ENCODE data around the gene HIF1AN. TPM values are rescaled to one million over a fixed set of nuclear protein-coding genes. Genes with fewer than 3 reads are reported as not detected.
A peak's percentile ranks its signal among the peaks of the same experiment; 100 is the strongest.

The HIF1AN gene
- total RNA-seq, 2 donors from 2014 or later, result 51.8 to 58.8 TPM

DNA sequence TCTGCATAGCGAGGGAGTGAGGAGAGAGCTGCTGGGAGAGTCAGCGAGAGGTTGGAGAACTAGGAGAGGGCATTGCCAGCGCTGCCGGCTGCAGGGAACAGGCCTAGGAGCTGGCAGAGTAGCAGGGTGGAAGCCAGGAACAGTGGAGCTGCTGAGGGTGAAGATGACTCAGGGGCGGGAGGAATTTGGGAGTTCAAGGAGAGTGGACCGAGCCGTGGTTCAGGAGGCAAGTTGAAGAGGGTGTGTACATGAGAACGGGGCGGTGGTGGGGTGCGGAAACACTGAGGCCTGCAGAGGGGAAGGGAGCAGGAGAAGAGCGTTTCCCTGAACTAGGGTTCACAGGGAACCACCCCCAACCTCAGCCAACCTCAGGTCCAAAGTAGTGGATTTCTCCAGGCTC lies 31.5 kb downstream of the HIF1AN start:
- H3K4me3 ChIP-seq (ENCODE audit: low read length), result no peak overlapping the region
- H3K4me1 ChIP-seq (ENCODE audit: control insufficient read depth, insufficient read depth, low read length), result no peaks in the 10 kb centered on the region
- no peak overlapping the region for H3K27ac ChIP-seq (ENCODE audit: low read depth, low read length)
- H3K36me3 ChIP-seq (ENCODE audit: control insufficient read depth, insufficient read depth, low read length), result no peaks in the 10 kb centered on the region
- Mint-ChIP-seq H3K4me1 (peaks cover 14% of the 10 kb centered on the region), H3K9me3 (no peaks in the 10 kb centered on the region), H3K36me3 (ENCODE audit: low read depth) (no peaks in the 10 kb centered on the region), H3K27me3 (ENCODE audit: insufficient read depth) (no peaks in the 10 kb centered on the region), H3K27ac (no peak overlapping the region), H3K4me3 (no peak overlapping the region)
- no peak overlapping the region for H3K9ac ChIP-seq (ENCODE audit: extremely low read depth, low read length, poor library complexity, severe bottlenecking)
- WGBS, 2 experiments (ENCODE audit: insufficient coverage in 1 of 2, insufficient read length in 1 of 2), result 70 to 90% methylated on average over 3 to 7 of the region's 11 CpGs
- peak; percentile 41 for DNase-seq
- H3K27me3 ChIP-seq (ENCODE audit: control insufficient read depth, insufficient read depth, low read length, poor library complexity, severe bottlenecking), result peaks cover 50% of the 10 kb centered on the region
- no peaks in the 10 kb centered on the region for H3K9me3 ChIP-seq (ENCODE audit: control insufficient read depth, low read length)
- TF ChIP-seq, protein P1, sequence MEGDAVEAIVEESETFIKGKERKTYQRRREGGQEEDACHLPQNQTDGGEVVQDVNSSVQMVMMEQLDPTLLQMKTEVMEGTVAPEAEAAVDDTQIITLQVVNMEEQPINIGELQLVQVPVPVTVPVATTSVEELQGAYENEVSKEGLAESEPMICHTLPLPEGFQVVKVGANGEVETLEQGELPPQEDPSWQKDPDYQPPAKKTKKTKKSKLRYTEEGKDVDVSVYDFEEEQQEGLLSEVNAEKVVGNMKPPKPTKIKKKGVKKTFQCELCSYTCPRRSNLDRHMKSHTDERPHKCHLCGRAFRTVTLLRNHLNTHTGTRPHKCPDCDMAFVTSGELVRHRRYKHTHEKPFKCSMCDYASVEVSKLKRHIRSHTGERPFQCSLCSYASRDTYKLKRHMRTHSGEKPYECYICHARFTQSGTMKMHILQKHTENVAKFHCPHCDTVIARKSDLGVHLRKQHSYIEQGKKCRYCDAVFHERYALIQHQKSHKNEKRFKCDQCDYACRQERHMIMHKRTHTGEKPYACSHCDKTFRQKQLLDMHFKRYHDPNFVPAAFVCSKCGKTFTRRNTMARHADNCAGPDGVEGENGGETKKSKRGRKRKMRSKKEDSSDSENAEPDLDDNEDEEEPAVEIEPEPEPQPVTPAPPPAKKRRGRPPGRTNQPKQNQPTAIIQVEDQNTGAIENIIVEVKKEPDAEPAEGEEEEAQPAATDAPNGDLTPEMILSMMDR (conservative IDR thresholded peaks at IDR 0.05), result no peak

DNA sequence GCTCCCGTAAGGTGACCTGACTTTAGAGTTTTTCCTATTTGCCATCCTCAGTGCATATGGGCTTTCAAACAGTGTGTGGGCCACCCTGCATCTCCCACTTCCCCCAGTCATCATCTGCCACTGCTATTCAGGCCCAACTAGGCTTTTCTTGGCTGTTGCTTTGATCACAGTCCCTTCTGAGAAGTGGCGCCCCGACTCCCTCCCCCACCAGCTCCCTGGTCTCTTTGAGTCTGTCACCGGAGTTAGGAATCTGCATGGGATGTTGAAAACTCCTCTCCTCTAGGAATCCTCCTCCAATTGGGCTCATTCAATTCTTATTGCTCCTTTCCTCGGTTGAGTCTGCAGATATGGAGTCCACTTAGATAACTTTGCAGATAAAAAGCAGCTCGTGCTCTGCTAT lies 32.1 kb downstream of the HIF1AN start:
- DNase-seq, result peak; percentile 35
- Mint-ChIP-seq H3K4me1 (peaks cover 13% of the 10 kb centered on the region), H3K27me3 (ENCODE audit: insufficient read depth) (peaks cover 2% of the 10 kb centered on the region), H3K36me3 (ENCODE audit: low read depth) (no peaks in the 10 kb centered on the region), H3K4me3 (no peak overlapping the region), H3K27ac (no peak overlapping the region), H3K9me3 (no peaks in the 10 kb centered on the region)
- Histone ChIP-seq H3K27ac (ENCODE audit: low read depth, low read length) (no peak overlapping the region), H3K9ac (ENCODE audit: extremely low read depth, low read length, poor library complexity, severe bottlenecking) (no peak overlapping the region), H3K4me3 (ENCODE audit: low read length) (no peak overlapping the region), H3K27me3 (ENCODE audit: control insufficient read depth, insufficient read depth, low read length, poor library complexity, severe bottlenecking) (peaks cover 50% of the 10 kb centered on the region), H3K36me3 (ENCODE audit: control insufficient read depth, insufficient read depth, low read length) (no peaks in the 10 kb centered on the region), H3K9me3 (ENCODE audit: control insufficient read depth, low read length) (no peaks in the 10 kb centered on the region), H3K4me1 (ENCODE audit: control insufficient read depth, insufficient read depth, low read length) (no peaks in the 10 kb centered on the region)
- TF ChIP-seq, protein P1 (conservative IDR thresholded peaks at IDR 0.05), result no peak
- 69 to 74% methylated on average over 3 to 6 of the region's 6 CpGs for WGBS, 2 experiments (ENCODE audit: insufficient coverage in 1 of 2, insufficient read length in 1 of 2)

DNA sequence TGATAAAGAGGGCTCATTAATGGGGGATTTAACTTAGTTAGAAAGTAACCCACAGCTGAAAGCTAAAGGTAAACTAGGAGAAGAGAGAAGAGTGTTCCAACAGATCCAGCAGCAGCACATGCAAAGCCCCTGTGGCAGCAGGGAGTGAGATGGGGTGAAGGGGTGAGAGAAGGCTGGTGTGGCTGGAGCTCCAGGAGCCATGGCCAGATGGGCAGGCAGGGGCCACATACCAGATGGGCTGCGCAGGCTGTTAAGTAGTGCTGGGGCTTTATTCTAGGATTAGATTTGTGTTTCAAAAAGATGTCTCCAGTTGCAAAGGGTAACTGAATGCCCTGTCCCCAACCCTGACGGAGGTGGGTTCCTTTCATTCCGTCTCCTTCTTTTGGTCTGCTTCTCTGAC lies 33.2 kb downstream of the HIF1AN start:
- Mint-ChIP-seq H3K4me3 (no peak overlapping the region), H3K9me3 (no peaks in the 10 kb centered on the region), H3K36me3 (ENCODE audit: low read depth) (no peaks in the 10 kb centered on the region), H3K27me3 (ENCODE audit: insufficient read depth) (peaks cover 11% of the 10 kb centered on the region), H3K27ac (no peak overlapping the region), H3K4me1 (peaks cover 11% of the 10 kb centered on the region)
- no peak for DNase-seq
- TF ChIP-seq, protein P1 (conservative IDR thresholded peaks at IDR 0.05), result no peak
- no peaks in the 10 kb centered on the region for H3K4me1 ChIP-seq (ENCODE audit: control insufficient read depth, insufficient read depth, low read length)
- H3K4me3 ChIP-seq (ENCODE audit: low read length), result no peak overlapping the region
- 91 to 94% methylated on average over 3 of the region's 3 CpGs for WGBS, 2 experiments (ENCODE audit: insufficient coverage in 1 of 2, insufficient read length in 1 of 2)
- H3K9ac ChIP-seq (ENCODE audit: extremely low read depth, low read length, poor library complexity, severe bottlenecking), result no peak overlapping the region
- H3K36me3 ChIP-seq (ENCODE audit: control insufficient read depth, insufficient read depth, low read length), result no peaks in the 10 kb centered on the region
- no peak overlapping the region for H3K27ac ChIP-seq (ENCODE audit: low read depth, low read length)
- H3K9me3 ChIP-seq (ENCODE audit: control insufficient read depth, low read length), result no peaks in the 10 kb centered on the region
- H3K27me3 ChIP-seq (ENCODE audit: control insufficient read depth, insufficient read depth, low read length, poor library complexity, severe bottlenecking), result peaks cover 50% of the 10 kb centered on the region

Measured in endodermal cell (in vitro differentiated cells).